ENCODE data around the gene CACNA1C.

DNA sequence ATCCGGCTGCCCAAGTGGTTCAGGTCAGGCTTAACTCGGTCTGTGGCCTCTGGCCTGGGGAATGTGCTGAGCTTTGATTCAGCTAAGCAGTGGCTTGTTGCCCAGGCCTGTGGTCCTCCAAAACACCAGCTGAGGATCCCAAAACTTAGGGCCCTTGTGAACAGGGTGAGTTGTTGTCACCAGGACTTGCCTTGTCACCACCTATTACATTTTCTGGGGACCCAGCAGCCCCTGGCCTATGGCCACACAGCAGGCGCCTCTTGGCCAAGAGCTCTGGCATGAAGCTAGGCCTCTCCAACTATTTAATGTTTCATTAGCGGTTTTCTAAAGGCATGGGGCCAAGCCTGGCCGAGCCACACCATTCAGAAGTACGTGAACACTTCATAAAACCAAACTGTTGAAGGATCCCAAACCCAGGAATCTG lies 343.7 kb downstream of the CACNA1C start:
- TF ChIP-seq, protein P1, sequence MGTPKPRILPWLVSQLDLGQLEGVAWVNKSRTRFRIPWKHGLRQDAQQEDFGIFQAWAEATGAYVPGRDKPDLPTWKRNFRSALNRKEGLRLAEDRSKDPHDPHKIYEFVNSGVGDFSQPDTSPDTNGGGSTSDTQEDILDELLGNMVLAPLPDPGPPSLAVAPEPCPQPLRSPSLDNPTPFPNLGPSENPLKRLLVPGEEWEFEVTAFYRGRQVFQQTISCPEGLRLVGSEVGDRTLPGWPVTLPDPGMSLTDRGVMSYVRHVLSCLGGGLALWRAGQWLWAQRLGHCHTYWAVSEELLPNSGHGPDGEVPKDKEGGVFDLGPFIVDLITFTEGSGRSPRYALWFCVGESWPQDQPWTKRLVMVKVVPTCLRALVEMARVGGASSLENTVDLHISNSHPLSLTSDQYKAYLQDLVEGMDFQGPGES (IDR thresholded peaks at IDR 0.05): no peak
- TF ChIP-seq JUND (IDR thresholded peaks at IDR 0.05; ENCODE audit: low read depth, low read length) (no peak), RFX5 (IDR thresholded peaks at IDR 0.05; ENCODE audit: low read depth, low read length) (no peak), NFXL1 (IDR thresholded peaks at IDR 0.05; ENCODE audit: borderline replicate concordance) (no peak)

Data from GM12878 (cell line).